Peyer's patch (tissue), 4 donors: ENCODE measurements around the gene ATRN. TPM values are rescaled to one million over a fixed set of nuclear protein-coding genes. Genes with fewer than 3 reads are reported as not detected.
"Not testable (repeated sequence)": the region's sequence is repeated elsewhere in the genome, so short reads cannot be mapped to it uniquely, and the experiment has no call there.

Experiments used
- DNase-seq, 3 donors: peaks; one replicate each; pipeline ENCODE4 v3.0.0-alpha.2; 2017 to 2019
- H3K27ac ChIP-seq, 4 donors: fragments of 200-600 bp; sonication (generic); one replicate each; pipeline ENCODE4 v1.5.1; 2016 to 2019
- H3K27me3 ChIP-seq, 2 donors: fragments of 200-600 bp; sonication (generic); one replicate each; pipeline ENCODE4 v1.5.1; 2019
- H3K36me3 ChIP-seq, 3 donors: fragments of 200-600 bp; sonication (generic); one replicate each; pipeline ENCODE4 v1.5.1; 2016 to 2019
- H3K4me1 ChIP-seq, 4 donors: fragments of 200-600 bp; sonication (generic); one replicate each; pipeline ENCODE4 v1.5.1; 2016 to 2019
- H3K4me3 ChIP-seq, 4 donors: fragments of 200-600 bp; sonication (generic); 1 replicate in 3 of 4; 2 replicates in 1 of 4; pipeline ENCODE4 v1.5.1; 2016 to 2019; ENCODE audit warnings: mild to moderate bottlenecking in 1 of 4
- H3K9me3 ChIP-seq, 4 donors: fragments of 200-600 bp; sonication (generic); one replicate each; pipeline ENCODE4 v1.5.1; 2016 to 2019; ENCODE audit warnings: mild to moderate bottlenecking in 1 of 4
- CTCF ChIP-seq, 6 experiments: fragments of 450-650 bp in 4 of 6; fragments of 200-600 bp in 2 of 6; sonication (generic) in 1 of 6; IDR thresholded peaks; one replicate each; pipeline ENCODE4 v1.5.1; 2017 to 2019; ENCODE audit warnings: antibody characterized with exemption in 6 of 6, mild to moderate bottlenecking in 3 of 6, moderate library complexity in 1 of 6
- POLR2A ChIP-seq, 2 donors: fragments of 450-650 bp; IDR thresholded peaks; one replicate each; pipeline ENCODE4 v1.5.1; 2017; ENCODE audit warnings: antibody characterized with exemption in 2 of 2, mild to moderate bottlenecking in 2 of 2, moderate library complexity in 2 of 2
- total RNA-seq, 4 donors: library from RNA; depleted of rRNA; stranded (reverse); fragments of >200 nt; gene quantifications; one replicate each; pipeline ENCODE4 v1.1.0, GENCODE V29; 2016

The ATRN gene
- total RNA-seq, 4 donors from 2014 or later = 14.9 to 99.5 (median 54.9) TPM

GRCh38 chr20:3521852-3522740 lies 51.3 kb downstream of the ATRN start:
- H3K27ac ChIP-seq = no peak overlapping the region
- H3K4me3 ChIP-seq = no peak overlapping the region
- no peak for DNase-seq
- H3K27me3 ChIP-seq = no peaks in the 10 kb centered on the region
- no peaks in the 10 kb centered on the region for H3K4me1 ChIP-seq
- no peaks in the 10 kb centered on the region for H3K9me3 ChIP-seq
- no peak for TF ChIP-seq CTCF (IDR thresholded peaks at IDR 0.05)
- no peak for TF ChIP-seq POLR2A (IDR thresholded peaks at IDR 0.05)
- H3K36me3 ChIP-seq = no peaks in the 10 kb centered on the region

GRCh38 chr20:3524696-3525095 lies 53.9 kb downstream of the ATRN start:
- H3K27me3 ChIP-seq, H3K36me3 ChIP-seq, H3K4me3 ChIP-seq, H3K4me1 ChIP-seq, H3K9me3 ChIP-seq, DNase-seq, H3K27ac ChIP-seq: not testable (repeated sequence)

GRCh38 chr20:3532089-3532615 lies 61.3 kb downstream of the ATRN start:
- H3K4me3 ChIP-seq = no peak overlapping the region
- H3K27ac ChIP-seq = no peak overlapping the region
- H3K27me3 ChIP-seq = no peaks in the 10 kb centered on the region
- peaks cover 0 to 7% (median 0%) of the 10 kb centered on the region in 4 donors for H3K4me1 ChIP-seq
- no peaks in the 10 kb centered on the region for H3K9me3 ChIP-seq
- H3K36me3 ChIP-seq = no peaks in the 10 kb centered on the region
- DNase-seq = no peak
- TF ChIP-seq POLR2A (IDR thresholded peaks at IDR 0.05) (no peak), CTCF (IDR thresholded peaks at IDR 0.05) (no peak)

- H3K4me1 ChIP-seq, H3K27ac ChIP-seq: not testable (repeated sequence)
These were observed 66.9 kb downstream of the ATRN start for GRCh38 chr20:3537733-3538132.

GRCh38 chr20:3539311-3540107 lies 68.7 kb downstream of the ATRN start:
- Histone ChIP-seq H3K4me1 (no peaks in the 10 kb centered on the region), H3K27ac (no peak overlapping the region)
- no peak for TF ChIP-seq CTCF (IDR thresholded peaks at IDR 0.05)
- no peak for TF ChIP-seq POLR2A (IDR thresholded peaks at IDR 0.05)

More at GRCh38 chr20:3537733-3538132, 66.9 kb downstream of the ATRN start:
- not testable (repeated sequence) for H3K4me3 ChIP-seq, H3K36me3 ChIP-seq, DNase-seq, H3K9me3 ChIP-seq, H3K27me3 ChIP-seq

GRCh38 chr20:3541887-3542721 lies 71.3 kb downstream of the ATRN start:
- H3K27ac ChIP-seq = no peak overlapping the region
- H3K9me3 ChIP-seq = no peaks in the 10 kb centered on the region
- H3K4me1 ChIP-seq = no peaks in the 10 kb centered on the region
- TF ChIP-seq POLR2A (IDR thresholded peaks at IDR 0.05) (no peak), CTCF (IDR thresholded peaks at IDR 0.05) (no peak)
- H3K36me3 ChIP-seq = peaks cover 0 to 28% (median 0%) of the 10 kb centered on the region in 3 donors
- DNase-seq = no peak
- no peak overlapping the region for H3K4me3 ChIP-seq
- H3K27me3 ChIP-seq = no peaks in the 10 kb centered on the region

More at GRCh38 chr20:3539311-3540107, 68.7 kb downstream of the ATRN start:
- Histone ChIP-seq H3K4me3 (no peak overlapping the region), H3K36me3 (peaks cover 0 to 14% (median 0%) of the 10 kb centered on the region in 3 donors), H3K27me3 (no peaks in the 10 kb centered on the region), H3K9me3 (no peaks in the 10 kb centered on the region)
- DNase-seq = no peak
